Lung microvascular endothelial cell (primary cell): ENCODE data around the gene CEP20. TPM values are rescaled to one million over a fixed set of nuclear protein-coding genes. Genes with fewer than 3 reads are reported as not detected.

ENCODE experiments used
- DNase-seq, 2 donors: peaks; one replicate each; pipeline versions ENCODE4 v3.0.0 to v3.0.0-alpha.2; 2010; ENCODE audit warnings: low read depth in 2 of 2
- total RNA-seq: library from RNA; depleted of rRNA; stranded (reverse); fragments of >200 nt; gene quantifications from 2 replicates; pipeline ENCODE4 v1.2.1, GENCODE V29; 2014

Gene CEP20
- total RNA-seq, 1 donor from 2014 or later: 18.1 TPM

DNA sequence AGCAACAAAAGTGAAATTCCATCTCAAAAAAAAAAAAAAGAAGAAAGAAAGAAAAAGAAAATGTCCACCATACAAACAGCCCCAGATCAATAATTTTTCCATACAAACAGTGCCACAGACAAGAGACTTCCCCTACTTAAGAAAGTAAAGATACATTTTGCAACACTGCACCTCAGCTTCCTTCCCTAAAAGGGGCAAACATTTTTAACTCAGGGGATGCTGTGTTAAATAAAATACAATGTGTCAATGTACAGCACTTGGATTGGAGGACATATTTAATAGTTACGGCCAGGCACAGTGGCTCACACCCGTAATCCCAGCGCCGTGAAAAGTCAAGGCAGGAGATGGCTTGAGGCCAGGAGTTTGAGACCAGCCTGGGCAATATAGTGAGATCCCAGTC is 53.9 kb downstream of the CEP20 start:
- no peak for DNase-seq

DNA sequence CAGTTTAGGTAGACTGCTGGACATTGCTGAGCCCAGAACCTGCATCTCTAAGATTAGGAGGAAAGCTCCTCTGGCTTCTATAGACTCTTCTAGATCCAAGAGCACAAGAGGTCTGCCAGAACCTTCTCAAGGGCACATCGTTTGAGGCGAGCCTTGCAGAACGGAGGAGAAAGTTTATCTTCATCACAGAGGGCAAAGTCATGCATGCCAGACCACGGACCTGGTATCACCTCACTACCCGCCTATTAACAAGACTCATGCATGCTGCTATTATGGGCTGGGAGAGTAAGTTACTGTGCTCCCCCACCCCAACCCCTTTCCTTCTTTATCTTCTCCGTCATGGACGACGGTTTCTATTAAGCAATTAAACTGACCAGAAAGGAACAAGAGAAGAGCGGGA is 54.9 kb downstream of the CEP20 start:
- no peak for DNase-seq

DNA sequence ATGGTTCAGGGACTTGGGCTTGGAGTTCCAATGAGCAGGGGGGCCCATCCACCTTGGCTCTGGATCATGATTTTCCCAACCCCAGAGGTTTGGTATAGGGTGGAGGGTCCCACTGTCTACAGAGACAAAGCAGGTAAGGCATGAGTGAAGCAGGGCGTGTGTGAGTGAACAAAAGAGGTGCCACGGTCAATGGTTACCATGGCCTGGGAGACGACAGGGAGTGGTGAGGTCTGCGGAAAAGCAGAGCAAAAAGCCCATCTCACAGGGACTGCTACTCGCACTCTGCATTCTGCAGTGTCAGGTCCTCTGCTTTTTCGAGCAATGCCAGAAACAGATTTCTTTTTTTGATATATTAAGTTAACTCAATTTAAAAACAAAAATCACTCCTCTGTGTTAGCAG is 56.2 kb downstream of the CEP20 start:
- no peak for DNase-seq

DNA sequence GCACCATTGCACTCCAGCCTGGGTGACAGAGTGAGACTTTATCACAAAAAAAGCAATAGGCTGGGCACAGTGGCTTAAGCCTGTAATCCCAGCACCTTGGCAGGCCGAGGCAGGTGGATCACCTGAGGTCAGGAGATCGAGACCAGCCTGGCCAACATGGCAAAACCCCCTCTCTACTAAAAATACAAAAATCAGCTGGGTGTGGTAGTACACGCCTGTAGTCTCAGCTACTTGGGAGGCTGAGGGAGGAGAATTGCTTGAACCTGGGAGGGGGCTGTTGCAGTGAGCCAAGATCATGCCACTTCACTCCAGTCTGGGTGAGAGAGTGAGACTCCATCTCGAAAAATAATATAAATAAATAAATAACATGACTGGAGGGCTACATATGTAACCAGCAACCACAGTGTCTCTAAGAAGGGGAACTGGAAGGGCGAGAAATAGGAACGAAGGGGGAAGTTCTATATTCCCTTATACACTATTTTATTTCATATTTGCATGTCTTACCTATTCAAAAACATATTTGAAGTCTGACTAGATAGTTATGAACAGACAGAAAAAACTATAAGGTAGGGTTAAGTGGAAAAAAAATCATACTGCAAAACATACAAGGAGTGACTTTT is 57.5 kb downstream of the CEP20 start:
- no peak for DNase-seq

DNA sequence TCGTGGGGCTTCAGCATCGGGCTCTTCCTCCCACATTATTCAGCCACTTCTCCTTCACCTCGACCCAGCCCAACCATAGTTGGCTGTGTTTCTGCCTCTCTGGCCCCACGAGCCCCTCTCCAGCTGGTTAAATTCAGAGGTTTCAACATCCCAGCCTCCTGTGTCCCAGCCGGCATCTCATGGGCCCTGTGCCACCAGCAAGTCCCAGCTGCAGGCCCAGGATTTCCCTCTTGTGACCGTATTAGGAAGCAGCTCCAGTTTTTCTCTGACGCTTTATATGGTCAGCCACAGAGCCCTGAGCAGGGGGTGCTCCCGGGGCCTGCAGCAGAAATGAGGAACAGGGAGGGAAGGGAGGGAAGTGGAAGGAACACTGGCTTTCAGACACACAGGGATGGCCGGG is 58.9 kb downstream of the CEP20 start:
- no peak for DNase-seq

DNA sequence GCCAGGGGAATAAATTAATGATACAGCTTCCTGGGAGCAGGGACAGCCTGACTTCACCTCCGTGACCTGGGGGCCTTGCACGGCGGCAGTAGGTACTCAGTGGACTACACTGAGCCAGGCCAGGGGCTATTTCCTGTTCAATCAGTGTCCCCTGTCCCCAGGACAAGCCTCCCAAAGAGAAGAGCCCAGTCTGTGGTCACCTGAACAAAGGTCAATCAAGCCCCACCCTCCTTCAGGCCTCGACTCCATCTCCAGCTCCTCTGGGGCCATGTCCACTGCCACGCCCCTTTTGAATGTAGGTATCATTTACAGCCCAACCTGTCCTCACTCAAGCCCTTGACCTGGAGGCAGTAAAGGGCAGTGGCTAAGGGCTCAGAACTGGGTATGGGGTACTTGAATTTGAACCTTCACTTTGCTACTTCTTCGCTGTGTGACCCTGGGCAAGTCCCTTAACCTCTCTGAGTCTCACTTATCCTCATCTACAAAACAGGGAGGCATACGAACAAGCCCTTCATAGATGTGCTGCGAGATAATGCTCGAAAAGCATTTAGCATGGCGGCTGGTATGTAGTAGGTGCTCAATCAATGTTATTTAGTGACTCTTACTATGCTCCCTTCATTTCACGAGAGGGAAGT is 60.6 kb downstream of the CEP20 start:
- no peak for DNase-seq

DNA sequence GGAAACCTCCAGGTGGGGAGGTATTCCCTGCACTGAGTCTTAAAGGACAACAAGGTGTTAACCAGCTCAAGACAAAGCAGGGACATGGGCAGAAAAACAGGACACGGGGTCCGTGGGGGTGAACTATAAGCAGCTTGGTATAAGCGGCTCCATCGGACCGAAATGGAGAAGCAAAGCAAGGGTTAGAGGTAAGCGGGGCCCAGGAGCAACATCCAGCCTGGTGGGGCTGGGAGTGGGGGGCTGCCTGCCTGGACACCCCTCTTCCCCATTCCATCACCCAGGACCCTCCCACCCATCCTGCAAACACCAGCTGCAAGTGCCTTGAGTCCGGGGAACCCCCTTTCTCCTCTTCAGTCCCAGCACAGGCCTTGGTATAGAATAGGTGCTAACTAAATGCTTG is 61.1 kb downstream of the CEP20 start:
- no peak for DNase-seq

DNA sequence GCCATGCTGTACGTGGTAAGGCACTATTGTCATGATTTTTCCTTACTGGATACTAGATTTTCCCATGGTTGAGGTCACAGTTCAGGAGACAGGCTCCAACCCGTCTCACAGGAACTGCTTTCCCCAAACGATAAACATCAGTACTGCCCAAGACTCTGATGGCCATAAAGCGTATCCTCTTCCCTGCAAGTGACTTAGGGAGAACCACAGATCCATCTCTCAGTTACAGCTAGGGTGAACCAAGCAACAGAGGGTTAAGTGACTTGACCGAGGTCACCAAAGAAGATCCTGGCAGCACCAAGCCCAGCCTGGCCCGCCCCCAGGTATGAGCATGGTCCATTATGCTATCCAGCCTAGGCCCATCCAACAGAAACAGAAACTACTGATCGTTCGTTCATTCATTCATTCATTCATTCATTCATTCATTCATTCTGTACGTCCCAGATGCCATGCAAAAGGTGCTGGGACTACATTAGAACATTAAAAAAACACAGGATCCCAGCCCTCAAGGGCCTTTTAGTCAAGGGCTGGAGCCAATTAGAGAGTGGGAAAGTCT is 62.6 kb downstream of the CEP20 start:
- no peak for DNase-seq

DNA sequence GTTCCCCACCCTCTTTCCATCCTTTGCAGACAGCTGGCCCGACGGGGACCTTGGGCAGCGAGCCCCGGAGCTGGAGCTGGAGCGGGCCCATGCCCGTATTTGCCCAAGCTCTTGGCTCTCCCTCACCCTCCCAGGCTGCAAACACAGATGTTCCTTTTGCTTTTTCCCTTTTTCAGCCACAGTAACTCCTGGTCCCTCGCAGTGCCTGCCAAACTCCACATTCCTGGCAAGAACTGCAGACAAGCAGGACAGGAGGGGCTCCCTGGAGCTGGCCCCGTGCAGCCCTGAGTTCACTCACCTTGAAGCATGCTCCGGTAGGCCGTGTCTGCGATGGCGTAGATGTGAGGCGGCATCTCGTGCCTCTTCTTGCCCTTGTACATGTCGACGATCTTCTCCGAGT is 65.4 kb downstream of the CEP20 start:
- no peak for DNase-seq

DNA sequence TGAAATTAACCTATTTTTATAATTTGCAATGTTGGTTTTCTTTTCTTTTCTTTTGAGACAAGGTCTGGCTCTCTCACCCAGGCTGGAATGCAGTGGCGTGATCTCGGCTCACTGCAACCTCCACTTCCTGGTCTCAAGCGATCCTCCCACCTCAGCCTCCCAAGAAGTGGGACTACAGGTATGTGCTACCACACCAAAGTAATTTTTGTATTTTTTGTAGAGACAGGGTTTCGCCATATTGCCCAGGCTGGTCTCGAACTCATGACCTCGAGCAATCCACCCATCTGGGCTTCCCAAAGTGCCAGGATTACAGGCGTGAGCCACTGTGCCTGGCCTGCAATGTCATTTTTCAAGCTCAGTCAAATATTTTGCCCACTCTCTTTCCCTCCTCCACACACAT is 67.6 kb downstream of the CEP20 start:
- no peak for DNase-seq

DNA sequence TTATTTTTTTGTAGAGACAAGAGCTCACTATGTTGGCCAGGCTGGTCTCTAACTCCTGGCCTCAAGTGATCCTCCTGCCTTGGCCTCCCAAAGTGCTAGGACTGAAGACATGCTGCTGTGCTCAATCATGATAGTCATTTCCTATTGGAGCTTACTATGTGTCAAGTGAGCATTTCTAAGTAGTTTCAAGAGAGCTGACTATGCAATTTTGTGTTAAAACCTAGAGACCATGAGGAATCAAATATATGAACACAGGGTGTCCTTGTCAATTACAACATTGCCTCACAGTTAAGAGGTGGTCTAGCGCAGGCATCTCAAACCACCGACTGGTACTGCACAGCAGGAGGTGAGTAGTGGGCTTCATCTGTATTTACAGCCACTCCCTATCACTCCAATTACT is 69.4 kb downstream of the CEP20 start:
- no peak for DNase-seq

DNA sequence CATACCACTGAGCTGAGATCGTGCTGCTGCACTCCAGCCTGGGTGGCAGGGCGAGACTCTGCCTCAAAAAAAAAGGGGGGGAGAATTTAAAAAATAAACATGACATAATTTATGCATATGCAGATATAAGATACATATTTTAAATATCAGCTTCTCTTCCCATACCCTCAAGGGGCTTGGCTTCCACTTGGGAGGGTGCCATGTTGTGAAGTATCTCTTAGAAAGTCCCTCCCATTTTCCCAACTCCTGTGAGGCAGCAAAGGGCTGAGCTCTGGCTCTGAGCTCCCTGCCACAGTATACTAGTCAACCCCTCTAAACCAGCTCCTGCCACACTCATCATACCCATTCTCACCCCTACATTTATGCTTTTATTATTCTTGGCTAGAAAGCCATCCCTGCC is 71.0 kb downstream of the CEP20 start:
- no peak for DNase-seq

DNA sequence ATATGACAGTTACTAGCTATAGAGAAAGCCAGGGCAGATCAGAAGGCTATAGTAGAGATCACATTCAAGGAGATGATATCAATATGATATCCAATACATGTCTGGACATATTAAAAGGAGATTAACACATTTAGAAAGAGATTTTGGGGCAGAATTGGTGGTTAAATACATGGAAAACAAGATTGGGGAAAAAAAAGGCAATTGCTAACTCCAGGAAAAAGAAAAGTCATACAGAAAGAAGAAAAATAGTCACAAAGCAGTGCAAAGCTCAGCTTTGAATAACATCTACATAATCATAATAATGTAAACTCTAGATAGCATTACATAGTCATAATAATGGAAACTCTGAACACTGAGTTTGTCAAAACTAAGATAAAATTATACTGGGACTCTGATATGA is 72.2 kb downstream of the CEP20 start:
- DNase-seq: no peak

Other genes with a start within 250 kb of the CEP20 start
- 9.8 and 14.3 TPM in 2 replicates for gene MARF1, start 245.4 kb downstream of the CEP20 start, total RNA-seq
- gene NDE1, start 238.4 kb downstream of the CEP20 start, total RNA-seq: 17.5 and 22.0 TPM in 2 replicates
- under 0.01 TPM in 1 of 2 replicates, not detected in the other for gene MYH11, start 31.6 kb downstream of the CEP20 start, total RNA-seq
- 16.6 and 25.4 TPM in 2 replicates for gene ABCC1, start 61.0 kb upstream of the CEP20 start, total RNA-seq